ENCODE measurements around the gene LRRC56. TPM values are rescaled to one million over a fixed set of nuclear protein-coding genes. Genes with fewer than 3 reads are reported as not detected.

The LRRC56 gene
- total and polyA plus RNA-seq, 2 of the 13 experiments (the other 11 are each of a cell fraction or from before 2014, with no cell fraction given), result 0.11 to 0.29 TPM

- TF ChIP-seq AFF4 (CRISPR knock-in tag; IDR thresholded peaks at IDR 0.05) (no peak), NFAT5 (CRISPR knock-in tag; IDR thresholded peaks at IDR 0.05) (0 out of 2 replicates have a peak, but pooled peaks have one; percentile 42), MLLT10 (CRISPR knock-in tag; IDR thresholded peaks at IDR 0.05) (no peak), MIER3 (CRISPR knock-in tag; IDR thresholded peaks at IDR 0.05; ENCODE audit: borderline replicate concordance) (peak; percentile 51; the same call in 1 of the 2 replicates), CENPBD1 (CRISPR knock-in tag; IDR thresholded peaks at IDR 0.05; ENCODE audit: borderline replicate concordance, low read depth) (no peak), LBX2 (CRISPR knock-in tag; IDR thresholded peaks at IDR 0.05; ENCODE audit: borderline replicate concordance) (no peak), MXD4 (CRISPR knock-in tag; IDR thresholded peaks at IDR 0.05) (peak; percentile 45; the same call in 1 of the 2 replicates), IKZF5 (CRISPR knock-in tag; IDR thresholded peaks at IDR 0.05) (no peak), ISL2 (CRISPR knock-in tag; IDR thresholded peaks at IDR 0.05) (no peak), ZNF275 (CRISPR knock-in tag; IDR thresholded peaks at IDR 0.05; ENCODE audit: borderline replicate concordance) (no peak), RCOR2 (CRISPR knock-in tag; IDR thresholded peaks at IDR 0.05) (no peak), ZNF749 (CRISPR knock-in tag; IDR thresholded peaks at IDR 0.05; ENCODE audit: borderline replicate concordance) (no peak), ZMYM4 (CRISPR knock-in tag; IDR thresholded peaks at IDR 0.05) (no peak), ZNF251 (CRISPR knock-in tag; IDR thresholded peaks at IDR 0.05) (no peak), ZNF616 (CRISPR knock-in tag; IDR thresholded peaks at IDR 0.05; ENCODE audit: low read depth) (no peak), JARID2 (CRISPR knock-in tag; IDR thresholded peaks at IDR 0.05; ENCODE audit: insufficient replicate concordance) (peak; percentile 63)
These were observed 38.9 kb downstream of the LRRC56 start, which contains the start of gene PHRF1 (continued) for GRCh38 chr11:575996-576768.
